Ramos (cell line): Measurements from ENCODE around the gene TSPAN11.

Source experiments
- in situ Hi-C: fragments of 300-500 bp; cut with MboI; formaldehyde crosslinking; loops from one replicate; pipeline ENCODE4 v1.14.3; 2022; ENCODE audit warnings: low sequenced_read_pairs; ENCODE audit not compliant: unreplicated experiment

TSPAN11 gene

DNA sequence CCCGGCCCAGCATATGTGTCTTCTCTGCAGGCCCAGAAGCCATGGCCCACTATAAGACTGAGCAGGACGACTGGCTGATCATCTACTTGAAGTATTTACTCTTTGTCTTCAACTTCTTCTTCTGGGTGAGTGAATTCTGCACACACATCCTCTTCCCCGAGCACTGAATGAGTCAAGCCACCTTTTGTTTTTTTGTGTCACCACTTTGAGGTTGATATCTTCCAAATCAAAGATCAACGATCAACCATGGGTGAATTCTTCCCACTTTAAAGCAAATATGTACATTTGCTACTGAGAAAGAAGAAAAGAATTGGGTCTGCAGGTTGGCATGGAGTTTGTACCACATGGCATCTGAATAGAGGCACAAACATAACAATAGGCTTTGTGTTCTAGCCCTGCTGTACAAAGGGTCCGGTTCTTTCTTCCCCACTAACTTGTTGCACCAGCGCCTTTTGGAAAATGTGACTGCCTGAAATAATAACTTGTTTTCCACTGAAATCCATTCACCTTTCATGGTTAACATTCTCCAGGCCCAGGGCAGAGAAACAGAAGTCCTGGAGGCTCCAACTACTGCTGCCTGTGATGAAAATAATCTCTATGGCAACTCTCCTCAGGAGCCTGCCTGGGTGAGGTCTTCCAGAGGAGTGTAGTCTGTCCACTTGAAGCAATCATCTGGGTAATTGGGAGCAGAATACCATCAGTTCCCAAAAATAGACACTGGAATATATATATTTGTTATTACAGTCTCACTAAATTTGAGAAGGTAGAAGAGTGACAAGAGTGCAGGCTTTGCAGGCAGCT lies 27.6 kb downstream of the TSPAN11 start:
- in situ Hi-C loops = no loop called here

DNA sequence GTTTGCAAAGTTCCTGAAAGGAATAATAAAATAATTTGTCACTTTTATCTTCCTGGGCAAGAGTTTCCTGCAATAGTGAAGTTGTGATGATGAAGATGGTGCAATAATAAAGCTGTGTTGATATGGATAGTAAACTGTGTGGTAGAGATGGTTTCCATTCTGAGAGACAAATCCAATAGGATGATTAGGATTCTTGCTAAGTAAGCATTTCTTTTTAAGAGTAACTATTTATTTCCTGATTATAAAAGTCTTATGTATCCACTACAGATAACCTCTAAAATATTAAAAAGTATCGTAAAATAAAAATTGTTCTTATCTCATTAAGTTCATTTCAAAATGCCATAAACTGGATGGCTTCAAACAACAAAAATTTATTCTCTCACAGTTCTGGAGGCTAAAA lies 28.7 kb downstream of the TSPAN11 start:
- in situ Hi-C loops = no loop called here

DNA sequence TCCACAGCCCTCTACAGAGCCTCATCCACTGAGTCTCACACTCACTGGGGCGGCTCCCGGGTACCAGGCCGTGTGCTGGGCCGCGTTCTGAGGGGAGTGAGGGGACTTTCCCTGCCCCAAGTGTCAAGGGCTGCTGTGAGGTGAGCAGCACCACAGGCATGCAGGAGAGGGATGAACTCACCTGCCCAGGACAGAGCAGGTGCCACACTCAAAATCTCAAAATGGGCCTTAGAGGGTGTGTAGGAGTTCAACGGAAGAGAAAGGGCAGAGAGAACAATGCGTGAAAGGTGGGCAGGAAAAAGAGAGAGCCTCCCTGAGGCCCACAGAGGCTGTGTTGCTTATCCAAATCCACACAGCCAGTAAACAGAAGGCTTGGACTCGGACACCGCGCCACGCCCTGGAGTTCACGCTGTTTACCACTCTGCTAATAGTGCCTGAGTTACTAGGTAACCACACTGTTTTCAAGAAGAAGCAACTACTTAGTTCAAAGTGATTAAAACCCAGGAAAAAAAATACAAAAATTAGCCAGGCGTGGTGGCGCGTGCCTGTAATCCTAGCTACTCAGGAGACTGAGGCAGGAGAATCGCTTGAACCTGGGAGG lies 32.7 kb downstream of the TSPAN11 start:
- in situ Hi-C loops = no loop called here

DNA sequence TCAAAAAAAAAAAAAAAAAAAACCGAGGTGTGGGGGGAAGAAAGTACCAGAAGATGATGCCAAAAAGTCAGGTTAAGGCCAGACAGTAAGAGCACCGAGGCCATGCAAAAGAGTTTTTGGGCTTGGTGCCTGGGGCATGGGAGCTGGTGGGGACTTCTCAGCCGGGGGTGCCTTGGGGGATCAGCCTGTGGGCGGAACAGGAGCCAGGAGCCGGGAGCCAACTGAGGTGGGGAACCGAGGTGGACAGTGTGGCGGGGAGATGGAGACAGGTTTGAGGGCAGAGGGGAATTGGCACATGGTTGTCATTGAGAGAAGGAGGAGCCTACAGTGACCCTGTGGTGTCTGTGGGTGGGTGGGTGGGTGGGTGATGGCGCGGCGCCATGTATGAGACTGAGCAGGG lies 33.2 kb downstream of the TSPAN11 start:
- in situ Hi-C loops = no loop called here

DNA sequence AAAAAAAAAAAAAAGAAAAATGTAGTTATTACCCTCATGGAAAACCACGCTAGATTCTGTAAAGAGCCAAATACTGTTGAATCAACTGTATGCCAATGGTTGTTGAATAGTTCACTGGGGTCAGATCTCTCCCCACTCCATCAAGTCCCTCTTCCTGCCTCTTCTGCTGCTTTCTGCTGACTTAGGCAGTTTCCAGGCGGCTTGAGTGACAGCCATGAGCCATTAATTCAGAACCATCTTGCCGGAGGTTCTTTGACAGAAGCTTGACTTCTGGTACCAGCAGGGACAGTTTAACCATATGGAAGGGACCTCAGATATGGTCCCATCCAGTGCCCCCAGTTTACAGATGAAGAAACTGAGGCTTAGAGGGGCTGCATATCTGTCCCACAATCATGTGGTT lies 34.5 kb downstream of the TSPAN11 start:
- in situ Hi-C loops = no loop called here

DNA sequence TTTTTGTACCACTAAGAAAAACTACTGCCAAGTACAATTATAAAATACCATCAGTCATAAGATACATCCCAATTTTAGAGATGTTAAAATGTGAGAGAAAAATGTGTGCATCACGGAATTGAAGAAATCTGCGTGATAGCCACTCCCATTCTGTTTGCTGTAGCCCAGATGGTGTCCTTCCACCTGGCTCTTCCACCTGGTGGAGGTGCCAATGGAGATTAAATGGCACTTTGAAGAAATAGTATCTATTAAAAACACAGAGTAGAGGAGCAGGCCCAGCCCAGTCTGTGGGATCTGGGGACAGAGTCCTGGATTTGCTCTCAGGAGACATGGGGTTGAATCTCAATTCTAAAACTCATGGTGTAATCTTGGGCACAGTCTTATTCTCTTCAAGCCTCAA lies 35.5 kb downstream of the TSPAN11 start:
- in situ Hi-C loops = no loop called here

DNA sequence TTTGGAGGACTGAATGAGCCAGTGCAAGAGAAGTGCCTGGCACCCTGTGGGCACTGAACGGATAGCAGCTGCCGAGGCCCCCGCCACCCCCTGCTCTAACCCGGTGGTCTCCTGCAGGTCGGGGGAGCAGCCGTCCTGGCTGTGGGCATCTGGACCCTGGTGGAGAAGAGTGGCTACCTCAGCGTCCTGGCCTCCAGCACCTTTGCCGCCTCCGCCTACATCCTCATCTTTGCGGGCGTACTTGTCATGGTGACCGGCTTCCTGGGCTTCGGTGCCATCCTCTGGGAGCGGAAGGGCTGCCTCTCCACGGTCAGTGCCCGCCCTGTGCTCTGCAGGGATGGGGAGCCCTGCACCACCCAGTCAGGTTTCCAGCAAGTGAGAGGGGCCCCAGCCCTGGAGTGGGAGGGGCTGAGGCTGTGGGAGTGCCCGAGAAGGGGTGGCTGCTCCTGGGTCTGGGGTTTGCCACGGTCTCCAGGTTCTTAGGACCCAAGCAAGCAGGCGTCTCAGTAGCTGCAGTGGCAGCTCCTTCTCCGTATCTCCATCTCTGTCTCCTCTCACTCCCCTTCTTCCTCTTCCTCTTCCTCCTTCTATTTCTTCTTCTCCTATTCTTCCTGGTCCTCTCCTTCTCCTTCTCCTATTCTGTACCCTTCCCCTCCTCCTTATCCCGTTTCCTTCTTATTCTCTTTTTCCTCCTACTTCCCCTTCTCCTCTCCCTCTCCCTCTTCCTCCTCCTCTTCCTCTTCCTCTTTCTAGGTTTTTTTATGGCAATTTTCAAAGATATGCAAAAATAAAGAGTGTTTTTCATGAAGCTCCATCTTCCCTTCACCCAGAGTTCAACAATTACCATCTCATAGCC lies 37.4 kb downstream of the TSPAN11 start:
- in situ Hi-C loops = no loop called here

DNA sequence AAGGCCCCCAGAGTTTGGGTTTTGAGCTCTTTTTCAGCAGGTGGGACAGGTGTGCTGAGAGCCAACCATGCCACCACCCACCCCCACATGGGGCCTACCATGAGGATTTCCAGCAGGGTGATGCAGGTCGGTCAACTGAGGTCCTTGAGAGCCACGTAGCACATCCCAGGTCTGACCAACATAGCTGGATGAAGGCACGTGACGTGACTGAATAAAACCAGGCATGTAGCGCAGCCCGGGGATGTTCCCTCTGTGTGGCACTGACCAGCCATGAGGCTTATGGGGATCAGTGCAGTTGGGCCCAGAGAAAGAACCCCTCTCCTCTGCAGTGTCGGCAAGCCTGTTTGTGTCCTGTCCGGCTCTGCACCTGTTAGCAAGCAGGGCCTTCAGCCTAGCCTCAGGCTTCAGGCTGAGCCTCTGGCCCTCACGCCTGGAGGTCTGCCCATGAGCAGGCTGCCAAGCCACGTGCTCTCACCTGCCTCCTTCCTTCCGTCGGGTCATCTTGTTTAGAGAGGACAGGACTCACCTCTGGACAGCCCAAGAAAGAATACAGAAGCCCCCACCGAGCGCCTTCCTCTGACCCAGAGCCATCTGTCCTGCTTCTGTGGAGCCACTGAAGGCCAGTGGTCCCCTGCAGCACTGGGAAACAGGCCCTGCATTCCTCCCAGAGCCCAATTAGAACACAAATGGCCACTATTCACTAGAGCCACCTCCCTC lies 38.5 kb downstream of the TSPAN11 start:
- in situ Hi-C loops = no loop called here

DNA sequence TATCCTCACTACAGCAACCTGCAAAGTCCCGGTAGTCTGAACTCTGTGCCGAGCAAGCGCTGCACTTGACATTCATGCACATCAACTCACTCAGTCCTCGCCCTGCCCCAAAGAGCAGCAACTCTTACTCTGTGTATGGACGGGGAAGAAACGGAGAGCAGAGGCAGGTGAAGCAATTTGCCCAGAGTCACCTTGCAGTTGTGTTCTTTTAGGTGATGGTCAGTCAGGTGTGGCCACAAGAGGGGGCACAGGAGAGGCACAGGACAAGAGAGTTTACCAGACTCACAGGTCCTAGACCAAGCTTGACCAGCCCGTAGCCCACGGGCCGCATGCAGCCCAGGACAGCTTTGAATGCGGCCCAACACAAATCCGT lies 39.1 kb downstream of the TSPAN11 start:
- in situ Hi-C loops = no loop called here

DNA sequence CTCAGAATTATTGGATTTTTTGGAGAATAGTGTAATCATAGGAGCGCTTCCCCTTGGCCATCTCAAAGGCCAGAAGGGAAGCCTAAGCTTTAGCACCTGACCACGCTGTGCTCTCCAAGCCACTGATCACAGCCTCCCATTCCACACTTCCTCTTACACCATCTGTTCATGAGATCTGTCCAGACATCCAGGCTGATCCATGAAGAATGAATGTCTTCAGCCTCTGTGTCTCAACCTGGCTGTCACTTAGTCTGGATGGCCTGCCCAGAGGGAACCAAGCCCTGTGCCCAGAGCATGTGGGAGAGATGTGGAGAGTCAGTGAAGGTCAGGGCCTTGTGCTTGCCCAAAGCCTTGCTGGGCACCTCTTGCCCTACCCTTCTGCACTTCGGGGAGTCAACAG lies 40.5 kb downstream of the TSPAN11 start:
- in situ Hi-C loops = no loop called here

DNA sequence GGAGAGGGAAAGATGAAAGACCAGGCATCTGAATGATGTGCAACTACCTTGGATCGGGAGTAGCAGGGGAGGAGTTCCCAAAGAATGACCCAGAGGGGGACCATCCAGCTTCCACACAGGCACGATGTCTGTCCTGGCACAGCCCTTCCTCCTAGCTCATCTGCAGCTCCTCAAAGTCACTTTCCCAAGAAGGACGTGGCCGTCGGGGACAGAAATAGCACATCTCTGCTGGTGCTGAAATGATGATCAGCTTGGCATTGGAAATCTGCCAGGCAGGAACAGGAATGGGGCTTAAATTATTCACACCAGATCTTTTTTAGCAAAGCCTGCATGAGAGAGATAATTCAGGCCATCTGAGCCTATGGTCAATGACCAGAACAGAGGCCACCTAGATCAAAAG lies 41.7 kb downstream of the TSPAN11 start:
- in situ Hi-C loops = no loop called here

DNA sequence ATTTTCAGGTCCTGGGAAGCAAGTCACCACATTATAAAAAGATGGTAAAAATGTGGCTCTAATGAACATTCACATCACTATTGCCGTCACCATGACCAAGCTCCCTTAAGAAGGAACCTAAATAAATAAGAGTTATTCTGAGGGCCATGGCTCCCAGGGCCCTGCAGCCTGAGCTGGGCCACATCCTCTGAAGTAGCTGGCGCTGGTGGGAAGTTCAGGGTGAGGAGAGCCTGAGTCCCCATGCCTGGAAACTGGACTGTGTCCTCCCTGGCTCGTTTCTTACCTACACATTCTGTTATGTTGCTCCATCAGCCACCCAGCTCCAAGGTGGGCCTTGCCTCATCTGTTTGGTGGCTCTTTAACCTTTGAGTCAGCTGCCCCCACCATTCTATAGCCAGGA lies 42.5 kb downstream of the TSPAN11 start:
- in situ Hi-C loops = no loop called here

DNA sequence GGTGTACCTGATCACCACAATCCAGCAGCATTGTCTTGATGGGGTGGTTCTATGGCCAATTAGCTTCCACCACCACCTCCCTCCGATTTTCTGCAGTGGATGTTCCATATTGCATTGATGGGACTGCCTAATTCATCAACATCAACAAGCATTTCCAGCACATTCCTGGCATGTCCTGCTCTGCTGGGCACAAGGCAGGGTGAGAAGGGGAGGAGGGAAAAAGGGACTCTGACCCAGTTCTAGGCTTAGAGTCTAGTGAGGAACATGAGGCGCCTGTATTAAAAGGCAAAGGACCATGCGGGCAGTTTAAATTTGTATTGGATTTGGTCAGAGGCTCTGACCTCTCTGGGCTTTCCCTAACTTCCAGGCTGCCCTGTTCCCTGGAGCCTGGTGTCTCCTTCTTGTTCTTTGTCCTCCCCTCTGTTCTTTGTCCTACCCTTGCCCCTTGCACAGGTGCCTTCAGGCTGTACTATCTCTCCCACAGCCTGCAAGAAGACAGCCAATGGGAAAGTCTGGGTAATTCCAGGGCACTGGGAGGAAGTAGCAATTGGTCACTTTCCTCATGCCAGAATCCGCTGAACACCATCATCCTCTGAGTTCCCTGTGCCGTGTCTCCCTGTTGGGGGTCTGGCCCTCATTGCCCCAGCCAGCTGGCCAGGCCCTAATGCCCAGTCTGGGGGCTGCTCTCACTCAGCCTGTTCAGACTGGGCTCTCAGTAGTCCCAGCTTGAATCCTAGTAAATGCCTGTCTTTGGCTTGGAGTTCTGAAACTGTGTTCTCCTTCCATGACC lies 43.3 kb downstream of the TSPAN11 start:
- in situ Hi-C loops = no loop called here

DNA sequence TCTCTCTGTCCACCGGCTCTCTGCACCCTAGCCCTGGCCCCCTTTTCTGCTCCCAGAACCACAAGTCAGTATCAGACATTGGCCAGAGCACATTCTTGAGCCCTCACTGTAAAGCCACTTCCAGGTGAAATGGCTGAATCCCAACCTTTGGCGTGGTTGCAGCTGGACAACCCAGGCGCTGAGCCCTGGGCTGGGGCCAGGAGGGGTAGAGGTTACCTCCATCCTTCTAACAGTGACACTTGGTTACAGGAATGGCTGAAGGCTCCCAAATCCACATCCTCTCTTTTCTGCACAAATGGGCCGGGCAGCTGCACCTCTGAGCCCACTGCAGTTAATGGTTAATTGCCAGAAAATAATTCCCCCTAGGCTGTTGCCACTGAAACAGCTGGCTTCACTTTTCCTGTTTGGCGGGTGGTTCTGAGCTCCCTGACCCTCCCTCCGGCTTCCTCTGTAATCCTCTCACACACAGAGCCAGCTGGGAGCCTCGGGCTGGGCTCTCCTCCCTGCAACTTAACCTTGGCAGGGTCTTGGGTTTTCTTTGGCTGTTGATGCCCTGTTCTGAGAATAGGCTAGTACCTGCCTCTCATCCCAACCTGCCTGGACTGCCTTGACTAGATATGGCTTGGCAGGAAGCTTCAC lies 44.1 kb downstream of the TSPAN11 start:
- in situ Hi-C loops = no loop called here

DNA sequence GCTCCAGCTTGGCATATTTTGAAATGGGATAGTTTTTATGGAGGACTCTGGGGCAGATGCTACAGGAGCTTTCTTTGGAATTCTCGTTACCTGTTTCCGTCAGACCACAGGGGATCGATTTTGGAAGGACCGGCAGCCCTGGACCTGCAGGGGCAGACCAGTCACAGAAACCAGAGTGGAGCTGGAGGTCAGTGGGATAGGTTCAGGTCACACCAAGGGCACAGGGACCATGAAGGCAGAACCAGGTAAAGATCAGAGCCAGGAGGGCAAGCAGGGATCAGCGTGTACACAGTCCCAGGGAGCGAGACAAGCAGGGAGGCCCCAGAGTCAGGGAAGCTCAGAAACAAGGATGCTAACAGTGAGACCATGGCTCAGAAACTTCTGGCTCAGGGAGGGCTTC lies 45.5 kb downstream of the TSPAN11 start:
- in situ Hi-C loops = no loop called here

DNA sequence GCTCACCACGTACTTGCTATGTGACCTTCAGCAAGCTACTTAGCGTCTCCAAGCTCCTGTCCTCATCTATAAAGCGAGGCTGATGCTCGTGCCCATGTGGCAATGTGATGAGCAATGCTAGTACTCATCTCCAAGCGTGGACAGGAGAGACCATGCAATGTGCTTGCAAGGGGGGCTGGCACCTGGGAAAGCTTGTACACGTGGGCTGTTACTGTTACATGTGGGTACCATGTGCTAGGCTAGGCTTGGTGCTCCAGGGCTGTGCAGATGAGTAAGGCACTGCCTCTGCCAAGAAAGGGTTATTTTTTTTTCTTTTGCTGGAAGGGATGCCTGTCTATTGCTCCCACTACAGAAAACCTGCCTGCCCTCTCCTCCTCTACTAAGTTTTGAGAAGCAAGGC lies 46.6 kb downstream of the TSPAN11 start:
- in situ Hi-C loops = no loop called here

DNA sequence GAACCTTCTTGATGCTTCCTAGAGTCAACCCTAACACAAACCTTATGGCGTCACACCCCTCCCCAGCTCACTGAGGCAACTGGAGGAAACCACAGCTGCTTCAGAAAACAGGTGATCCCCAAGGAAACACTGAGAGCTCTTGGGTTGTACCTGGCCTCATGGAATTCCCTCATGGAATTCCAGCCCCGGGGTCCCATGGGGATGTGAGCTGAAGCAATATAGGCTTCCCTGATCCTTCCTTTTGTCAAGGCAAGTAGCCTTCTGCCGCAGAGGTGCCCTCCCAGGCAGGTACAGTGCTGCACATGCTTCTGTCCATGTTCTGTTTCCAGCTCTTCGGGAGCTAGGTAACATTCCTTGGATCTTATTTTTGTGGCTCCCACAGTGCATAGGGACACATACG lies 47.3 kb downstream of the TSPAN11 start:
- in situ Hi-C loops = no loop called here

DNA sequence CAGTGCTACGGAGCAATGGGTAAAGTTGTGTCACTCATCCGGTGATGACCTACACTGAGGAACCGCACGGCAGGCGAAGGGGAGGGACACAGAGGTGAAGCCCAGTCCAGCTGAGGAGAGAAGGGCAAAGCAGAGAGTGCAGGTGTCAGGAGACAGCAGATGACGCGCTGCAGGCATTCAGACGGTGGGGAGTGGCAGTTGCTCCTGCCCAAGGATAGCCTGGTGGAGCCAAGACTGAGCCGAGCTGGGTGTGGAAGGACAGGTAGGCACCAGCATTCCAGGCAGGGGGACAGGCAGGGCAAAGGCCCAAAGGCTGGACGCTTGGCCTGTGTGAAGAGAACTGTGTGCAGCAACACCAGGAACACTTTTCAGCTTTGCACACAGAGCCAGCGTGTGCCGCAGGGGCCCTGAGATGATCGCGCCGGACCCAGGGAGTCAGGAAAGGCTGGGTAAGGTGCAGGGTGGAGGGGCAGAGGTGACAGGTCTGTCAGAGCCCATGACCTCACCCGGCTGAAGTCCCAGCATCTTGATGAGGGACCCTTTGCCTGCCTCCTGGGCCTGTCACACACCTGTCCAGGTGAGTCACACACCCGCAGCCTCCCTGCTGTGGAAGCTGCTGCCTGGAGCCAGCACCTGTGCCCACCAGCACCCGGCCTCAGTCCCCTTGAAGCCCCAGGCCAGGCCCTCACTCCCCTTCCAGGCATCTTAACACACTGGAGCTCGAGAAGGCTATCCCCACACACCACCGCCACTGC lies 48.4 kb downstream of the TSPAN11 start:
- in situ Hi-C loops = no loop called here

DNA sequence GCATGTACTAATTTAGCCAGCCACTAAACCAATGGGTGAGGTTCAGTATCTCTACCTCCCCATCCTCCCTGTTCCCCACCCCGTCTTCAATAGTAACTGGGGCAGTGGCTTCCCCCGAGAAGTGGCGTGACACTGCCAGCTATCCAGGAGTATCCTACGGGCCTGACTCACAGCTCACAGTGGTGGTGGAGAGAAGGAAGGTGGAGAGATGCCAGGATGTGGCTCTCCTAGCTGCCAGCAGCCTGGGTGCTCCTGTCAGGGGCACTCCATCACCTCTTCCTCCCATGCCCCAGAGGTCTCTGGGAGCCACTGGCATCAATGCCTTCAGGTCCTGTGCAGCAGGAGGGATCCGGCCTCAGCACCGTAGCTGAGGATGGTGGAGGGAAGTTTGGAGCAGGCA lies 49.0 kb downstream of the TSPAN11 start:
- in situ Hi-C loops = no loop called here
